ENCODE data around the gene HLA-B.
"Not testable (repeated sequence)": the region's sequence is repeated elsewhere in the genome, so short reads cannot be mapped to it uniquely, and the experiment has no call there.

HLA-B gene

DNA sequence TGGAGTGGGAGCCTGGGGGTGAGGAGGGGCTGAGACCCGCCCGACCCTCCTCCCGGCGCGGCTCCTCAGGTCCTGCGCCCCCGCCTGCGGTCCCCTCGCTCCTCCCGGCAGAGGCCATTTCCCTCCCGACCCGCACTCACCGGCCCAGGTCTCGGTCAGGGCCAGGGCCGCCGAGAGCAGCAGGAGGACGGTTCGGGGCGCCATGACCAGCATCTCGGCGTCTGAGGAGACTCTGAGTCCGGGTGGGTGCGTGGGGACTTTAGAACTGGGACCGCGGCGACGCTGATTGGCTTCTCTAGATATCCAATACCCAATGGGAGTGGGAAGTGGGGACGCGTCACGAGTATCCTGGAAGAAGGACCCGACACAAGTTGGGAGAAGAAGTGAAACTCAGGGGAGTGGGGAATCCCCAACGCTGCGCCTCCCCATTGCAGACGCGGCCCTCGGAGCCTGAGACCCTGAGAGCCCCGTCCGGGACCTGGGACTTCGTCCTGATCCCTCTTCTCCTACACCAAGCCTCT lies at the start of gene HLA-B:
Gene HLA-B, minus strand, starts transcription at position 234 of the 521 bp plus-strand sequence. Its CDS starts 21 bp downstream, at position 213.
- DNase-seq = peak; percentile 75

- DNase-seq = no peak
Measured at GRCh38 chr6:31405996-31406395, 49.0 kb upstream of the HLA-B start.

DNA sequence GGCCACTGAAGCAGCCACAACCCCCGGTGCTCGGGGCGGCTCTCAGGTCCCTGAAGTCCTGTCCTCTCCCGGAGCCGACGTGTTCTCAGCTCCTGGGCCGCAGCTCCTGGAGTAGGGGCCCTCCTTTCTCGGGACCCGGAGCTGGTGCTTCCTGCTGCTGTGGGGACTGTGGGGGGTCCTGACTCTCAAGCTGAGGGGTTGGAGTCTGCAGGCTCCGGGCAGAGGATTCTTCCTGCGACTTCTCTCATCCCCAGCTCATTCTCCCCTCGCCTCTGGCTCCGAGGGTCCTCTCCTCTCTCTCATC lies 47.0 kb upstream of the HLA-B start:
- DNase-seq = not testable (repeated sequence)

GRCh38 chr6:31403283-31404060 lies 46.5 kb upstream of the HLA-B start, which contains the start of gene MICA:
Gene MICA (plus strand): TSS chr6:31403595. CDS start chr6:31403633, 38 bp downstream.
- peak; percentile 96 for DNase-seq

DNA sequence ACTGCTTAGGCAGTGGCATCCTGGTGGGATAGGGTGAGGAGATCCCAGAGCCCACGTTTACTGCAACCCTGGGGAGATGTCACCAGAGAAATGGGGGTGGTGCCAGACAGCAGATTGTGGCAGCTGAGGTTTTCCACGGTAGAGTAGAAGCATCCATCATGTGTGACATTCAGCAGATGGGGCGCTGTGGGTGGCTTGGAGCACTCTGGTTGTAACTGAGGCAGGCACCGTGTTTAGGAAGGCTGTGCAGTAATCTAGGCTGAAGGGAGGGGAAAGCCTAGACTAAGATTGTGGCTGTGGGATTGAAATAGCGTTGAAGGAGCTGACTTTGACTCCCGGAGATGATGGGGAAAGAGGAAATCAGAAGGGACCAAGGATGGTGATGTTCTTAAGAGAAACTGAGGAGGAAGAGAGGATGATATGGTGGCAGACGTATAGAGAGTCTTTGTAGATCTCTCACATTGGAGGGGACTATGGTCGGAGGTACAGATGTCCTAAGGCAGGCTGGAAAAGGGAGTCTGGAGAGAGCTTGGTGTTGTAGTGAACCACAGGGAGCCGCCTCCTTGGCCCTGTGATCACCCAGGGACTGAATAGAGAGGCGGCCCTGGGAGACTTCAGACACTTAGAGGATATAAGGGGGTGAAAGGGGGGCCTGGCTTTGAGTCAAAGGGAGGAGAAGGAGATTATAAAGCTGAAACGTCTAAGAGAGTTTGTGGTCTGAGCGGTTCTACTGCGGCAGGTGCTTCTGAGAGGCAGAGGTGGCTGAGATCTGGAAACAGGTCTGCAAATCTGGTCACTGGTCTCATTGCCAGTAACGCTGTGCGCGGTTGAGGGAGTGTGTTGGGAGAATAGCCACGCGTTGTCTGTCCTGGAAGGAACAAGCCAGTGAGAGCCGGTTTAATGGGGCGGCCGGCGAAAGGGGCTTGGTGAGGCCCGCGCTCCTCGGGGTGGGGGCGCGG lies 45.6 kb upstream of the HLA-B start:
- DNase-seq = peak; percentile 79

DNA sequence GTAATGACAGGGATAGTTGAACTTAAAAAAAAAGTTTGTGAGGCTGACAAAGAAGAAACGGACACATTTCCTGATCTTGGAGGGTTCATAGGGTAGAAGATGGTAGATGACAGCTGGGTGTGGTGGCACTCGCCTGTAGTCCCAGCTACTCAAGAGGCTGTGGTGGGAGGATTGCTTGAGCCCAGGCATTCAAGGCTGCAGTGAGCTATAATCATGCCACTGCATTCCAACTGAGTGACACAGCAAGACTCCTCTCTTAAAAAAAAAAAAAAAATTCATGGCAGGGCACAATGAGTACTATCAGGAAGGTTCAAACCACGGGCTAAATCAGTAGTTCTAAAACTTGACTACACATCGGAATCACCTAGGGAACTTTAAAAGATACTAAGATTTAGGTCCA lies 44.4 kb upstream of the HLA-B start:
- peak; percentile 89 for DNase-seq

DNA sequence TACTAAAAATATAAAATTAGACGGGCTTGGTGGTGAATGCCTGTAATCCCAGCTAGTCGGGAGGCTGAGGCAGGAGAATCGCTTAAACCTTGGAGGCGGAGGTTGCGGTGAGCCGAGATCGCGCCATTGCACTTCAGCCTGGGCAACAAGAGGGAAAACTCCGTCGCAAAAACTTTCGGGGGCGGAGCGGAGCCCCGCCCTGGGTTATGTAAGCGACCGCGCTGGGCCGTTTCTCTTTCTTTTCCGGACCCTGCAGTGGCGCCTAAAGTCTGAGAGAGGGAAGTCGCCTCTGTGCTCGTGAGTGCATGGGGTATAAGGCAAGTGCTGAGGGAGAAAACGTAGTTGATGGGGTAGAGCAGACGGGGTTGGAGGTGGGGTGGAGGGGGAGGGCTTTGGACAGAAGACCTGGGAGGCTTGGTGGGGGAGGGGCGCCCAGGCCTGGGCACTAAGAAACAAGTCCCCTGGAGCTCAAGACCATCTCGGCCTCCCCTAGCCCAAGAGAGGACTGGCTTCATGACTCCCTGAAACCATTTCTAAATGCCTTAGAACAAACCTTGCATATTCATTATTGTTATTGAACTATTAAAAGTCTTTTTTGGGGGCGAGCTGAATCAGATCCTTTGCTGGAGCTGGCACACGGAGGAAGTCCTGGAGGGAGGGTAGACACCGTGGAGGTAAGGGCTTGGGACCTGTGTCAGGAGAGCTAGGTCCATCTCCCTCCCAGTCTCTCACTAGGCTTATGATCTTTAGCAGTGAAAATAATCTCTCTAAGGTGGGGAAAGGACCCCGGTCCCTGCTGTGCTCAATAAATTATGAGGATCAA lies 43.7 kb upstream of the HLA-B start:
- DNase-seq = peak; percentile 72

DNA sequence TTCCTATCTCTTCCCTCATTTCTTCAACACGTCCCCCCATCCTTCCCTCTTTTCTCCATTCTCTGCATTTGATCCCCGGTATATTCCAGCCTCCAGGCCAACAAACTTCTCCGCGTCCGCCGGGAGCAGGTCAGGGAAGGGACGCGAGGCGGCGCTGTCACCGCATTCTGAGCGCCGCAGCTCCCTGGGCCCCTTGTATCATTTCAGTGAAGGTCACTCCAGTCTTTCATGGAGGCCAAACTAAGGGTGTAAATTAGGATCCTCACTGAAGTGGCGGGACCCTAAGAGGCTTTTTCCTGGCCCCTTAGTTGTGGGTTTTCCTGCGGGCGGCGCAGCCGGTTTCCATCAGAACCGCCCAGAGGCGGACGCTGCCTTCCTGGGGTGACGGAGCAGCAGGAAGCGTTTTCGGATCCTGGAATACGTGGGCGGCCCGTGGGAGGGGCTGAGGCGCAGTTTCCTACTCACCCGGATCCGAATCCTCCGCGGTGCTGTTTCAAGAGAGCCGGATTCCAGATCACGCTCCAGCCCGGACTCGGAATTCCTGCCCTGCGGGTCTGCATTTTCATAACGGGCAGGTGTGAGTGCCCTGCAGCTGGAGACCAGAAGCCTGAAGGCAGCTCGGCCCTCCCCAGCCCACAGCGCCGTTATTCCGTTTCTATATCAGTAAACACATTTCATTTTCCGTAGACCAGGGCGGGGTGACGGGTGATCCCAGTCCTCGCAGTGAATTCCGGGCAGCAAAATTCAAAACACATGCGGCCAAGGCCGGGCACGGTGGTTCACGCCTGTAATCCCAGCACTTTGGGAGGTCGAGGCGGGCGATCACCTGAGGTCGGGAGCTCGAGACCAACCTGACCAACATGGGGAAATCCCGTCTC lies 42.8 kb upstream of the HLA-B start:
- peak; percentile 96 for DNase-seq

DNA sequence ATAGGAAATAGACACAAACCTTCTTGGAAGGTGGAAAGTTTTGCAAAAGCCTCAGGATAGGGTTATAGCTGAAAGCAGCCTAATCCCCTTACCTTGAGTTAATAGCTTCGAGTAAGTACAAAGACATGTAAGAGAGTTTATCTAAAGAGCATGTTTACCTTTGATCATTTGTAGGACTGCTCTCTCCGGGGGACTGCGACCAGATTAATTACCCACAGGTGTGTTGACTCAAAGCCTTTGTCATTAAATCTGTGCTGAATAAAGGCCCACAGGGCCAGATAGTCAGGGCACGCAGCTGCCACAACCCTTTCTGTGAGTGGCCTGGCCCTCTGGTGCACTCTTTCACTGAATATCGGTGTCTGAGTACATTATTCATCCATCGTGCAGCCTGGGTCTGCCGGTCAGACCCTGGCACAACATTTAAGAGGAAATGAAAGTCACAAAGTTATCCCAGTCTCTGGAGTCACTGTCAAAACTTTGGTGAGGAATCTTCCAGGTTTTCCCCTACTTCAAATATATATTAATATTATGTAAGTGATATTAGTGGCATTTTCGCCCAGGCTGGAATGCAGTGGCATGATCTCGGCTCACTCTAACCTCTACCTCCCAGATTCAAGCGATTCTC lies 41.0 kb upstream of the HLA-B start:
- DNase-seq = peak; percentile 28

GRCh38 chr6:31397153-31397499 lies 40.1 kb upstream of the HLA-B start:
- DNase-seq = not testable (repeated sequence)

DNA sequence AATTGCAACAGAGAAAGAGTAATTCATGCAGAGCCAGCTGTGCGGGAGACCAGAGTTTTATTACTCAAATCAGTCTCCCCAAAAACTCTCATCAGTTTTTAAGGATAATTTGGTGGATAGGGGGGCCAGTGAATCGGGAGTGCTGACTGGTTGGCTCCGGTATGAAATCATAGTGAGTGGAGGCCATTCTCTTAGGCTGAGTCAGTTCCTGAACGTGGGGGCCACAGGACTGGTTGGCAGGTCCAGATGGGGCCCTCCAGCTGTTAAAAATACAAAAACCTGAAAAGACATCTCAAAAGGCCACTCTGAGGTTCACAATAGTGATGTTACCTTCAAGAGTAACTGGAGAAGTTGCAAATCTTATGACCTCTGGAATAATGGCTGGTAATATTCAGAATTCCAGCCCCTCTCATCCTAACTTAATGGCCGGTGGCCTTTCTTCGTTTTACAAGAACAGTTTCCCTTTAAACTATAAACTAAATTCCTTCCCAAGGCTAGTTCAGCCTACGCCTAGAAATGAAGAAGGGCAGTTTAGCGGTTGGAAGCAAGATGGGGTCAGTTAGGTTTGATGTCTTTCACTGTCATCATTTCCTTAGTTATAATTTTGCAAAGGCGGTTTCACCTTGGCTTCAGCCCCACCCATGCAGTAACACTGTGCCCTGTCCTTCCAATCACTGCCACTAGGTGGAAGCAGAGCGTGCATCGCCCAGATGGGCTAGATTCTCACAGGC lies 39.6 kb upstream of the HLA-B start:
- peak; percentile 80 for DNase-seq

- DNase-seq = peak; percentile 31
Measured at GRCh38 chr6:31395832-31396231, 38.9 kb upstream of the HLA-B start.

DNA sequence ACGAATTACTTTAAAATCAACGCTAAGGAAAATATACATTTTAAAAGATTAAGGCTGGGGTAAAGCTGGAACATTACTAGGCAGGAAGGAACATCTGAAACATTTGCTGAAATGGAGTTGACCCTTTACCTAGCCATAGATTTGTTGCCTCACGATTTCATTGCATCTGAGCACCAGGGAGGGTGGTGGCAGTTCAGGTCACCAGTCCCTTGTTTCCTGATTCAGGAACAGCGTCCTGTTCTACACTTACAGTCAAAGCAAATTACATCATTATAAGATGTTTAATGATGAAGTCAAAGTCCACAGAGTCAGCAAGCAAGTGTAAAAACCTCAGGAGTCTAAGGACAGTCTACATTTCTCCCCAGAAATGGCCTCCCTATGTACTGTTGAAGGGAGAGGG lies 37.4 kb upstream of the HLA-B start:
- no peak for DNase-seq

- no peak for DNase-seq
Measured at GRCh38 chr6:31393932-31394331, 37.0 kb upstream of the HLA-B start.

DNA sequence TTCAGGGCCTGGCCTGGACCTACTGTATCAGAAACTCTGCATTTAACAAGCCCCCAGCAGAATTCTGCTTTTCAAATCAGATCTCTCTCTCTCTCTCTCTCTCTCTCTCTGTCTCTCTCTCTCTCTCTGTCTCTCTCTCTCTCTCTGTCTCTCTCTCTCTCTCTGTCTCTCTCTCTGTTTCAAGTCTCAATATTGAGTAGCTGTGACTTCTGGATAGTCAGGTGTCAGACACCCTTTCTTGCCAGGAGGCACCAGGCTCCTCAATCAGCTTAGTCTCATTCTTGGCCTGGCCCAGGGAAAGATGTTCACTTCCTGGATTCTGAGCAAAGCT lies 32.8 kb upstream of the HLA-B start:
- DNase-seq = not testable (repeated sequence)

DNA sequence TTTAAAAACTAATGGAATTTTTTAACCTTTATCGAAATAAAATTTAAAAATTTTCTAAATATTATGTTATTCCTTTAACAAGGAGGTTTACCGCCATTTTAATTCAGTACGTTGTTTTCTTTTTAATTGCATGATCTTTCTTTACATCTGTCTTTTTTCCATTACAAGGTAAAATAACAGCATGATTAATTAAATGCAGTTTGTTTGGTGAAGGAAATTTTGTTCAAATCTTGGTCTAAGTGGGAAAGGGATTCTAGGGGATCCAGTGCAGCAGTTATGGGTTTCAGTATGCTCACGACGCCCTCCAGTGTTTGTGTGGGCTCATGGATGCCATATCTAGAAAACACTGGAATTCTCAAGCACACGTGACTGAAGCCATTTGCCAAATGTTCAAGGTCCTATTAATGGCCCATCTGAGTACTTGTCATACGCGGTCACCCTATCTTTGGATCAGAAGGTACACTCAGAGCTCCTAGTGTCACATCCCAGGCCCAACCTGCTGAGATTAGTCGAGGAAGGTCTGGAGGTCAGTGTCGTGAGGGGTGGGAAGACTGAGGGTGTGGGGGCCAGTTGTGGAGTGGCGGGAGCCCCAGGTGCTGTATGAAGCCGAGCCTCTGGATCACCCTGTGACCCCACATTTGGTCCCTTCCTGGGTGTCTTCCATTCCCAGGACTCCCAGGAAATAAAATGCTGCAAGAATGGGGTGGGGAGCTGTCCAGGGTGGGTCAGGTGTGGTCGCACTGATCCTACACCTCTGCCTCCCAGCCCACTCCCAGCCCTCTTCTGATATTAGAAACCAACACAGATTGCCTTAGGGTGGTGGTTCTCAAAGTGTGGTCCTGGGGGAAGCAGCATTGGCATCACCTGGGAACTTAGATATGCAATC lies 32.2 kb upstream of the HLA-B start:
- DNase-seq = not testable (repeated sequence)

DNA sequence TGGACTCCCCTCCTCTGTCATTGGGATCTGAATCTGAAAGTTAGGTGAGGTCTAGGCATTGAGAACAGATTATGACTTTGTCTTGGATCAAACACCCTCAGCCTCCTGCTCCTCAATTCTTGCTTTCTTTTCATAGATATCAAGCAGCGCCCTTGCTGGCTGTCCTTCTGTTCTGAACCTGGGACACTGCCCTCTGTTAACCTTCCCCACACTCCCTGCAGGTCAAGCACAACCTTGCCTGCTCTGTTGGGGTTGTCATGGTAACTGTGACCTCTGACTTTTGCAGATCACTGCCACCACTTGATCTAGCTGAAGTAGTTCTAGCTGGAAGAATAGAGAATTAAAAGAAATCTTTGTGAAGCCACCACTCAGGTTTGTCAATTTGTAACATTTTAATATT lies 30.0 kb upstream of the HLA-B start:
- peak; percentile 70 for DNase-seq

DNA sequence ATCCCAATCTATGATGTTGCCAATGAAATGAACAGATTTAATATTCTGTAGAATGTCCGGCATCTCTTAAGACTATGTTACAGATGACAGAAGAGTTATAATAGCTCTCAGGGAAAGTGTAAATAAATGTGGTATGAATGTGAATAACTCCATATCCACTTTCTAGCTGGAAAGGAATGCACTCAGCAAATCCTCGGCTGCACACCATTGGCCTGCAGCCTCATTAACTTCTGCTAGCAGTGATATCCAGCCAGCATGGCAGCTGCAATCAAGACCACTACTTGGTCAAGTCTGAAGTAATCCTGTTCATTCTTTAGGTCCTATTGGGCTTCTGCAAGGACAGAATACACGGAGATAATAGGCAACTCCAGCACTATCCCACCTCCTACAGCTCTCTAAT lies 29.1 kb upstream of the HLA-B start:
- DNase-seq = no peak

DNA sequence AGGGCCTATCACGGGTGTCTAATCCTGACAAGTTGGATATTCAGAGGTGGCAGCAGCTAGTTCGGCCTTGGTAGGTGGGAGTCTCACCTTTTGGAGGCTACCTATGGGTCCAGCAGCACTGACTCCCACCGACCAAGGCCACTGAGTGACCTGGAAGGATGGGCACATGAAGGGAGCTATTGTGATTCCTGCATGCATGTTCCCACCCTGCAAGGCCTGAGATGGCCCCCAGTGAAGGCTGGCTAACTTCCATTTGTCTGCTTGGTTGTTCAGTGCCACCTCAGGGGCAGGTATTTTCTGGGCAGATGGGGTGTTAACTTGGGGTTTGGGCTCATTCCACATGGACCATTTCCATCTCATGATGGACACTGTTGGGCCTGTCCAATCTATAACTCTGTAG lies 28.1 kb upstream of the HLA-B start:
- DNase-seq = no peak

- DNase-seq = no peak
Measured at GRCh38 chr6:31383149-31383548, 26.2 kb upstream of the HLA-B start.
